Stimulated activated CD4-positive, alpha-beta T cell treated with anti-CD3 and anti-CD28 coated beads, TNF-alpha, amount 100 ng/mL, for 4 hours (primary cell): ENCODE measurements around the gene GALNT10.

Experiments
- DNase-seq, 3 experiments: peaks; one replicate each; pipeline ENCODE4 v3.0.0-alpha.2; 2020; ENCODE audit warnings: low read depth in 3 of 3

Gene GALNT10

GRCh38 chr5:154376481-154376880 lies 185.9 kb downstream of the GALNT10 start:
- DNase-seq: no peak

GRCh38 chr5:154377754-154378533 lies 187.4 kb downstream of the GALNT10 start:
- no peak for DNase-seq

- DNase-seq: no peak
Measured at GRCh38 chr5:154380263-154380662, 189.7 kb downstream of the GALNT10 start.

GRCh38 chr5:154384480-154385235 lies 194.1 kb downstream of the GALNT10 start:
- DNase-seq: no peak

GRCh38 chr5:154385236-154385512 lies 194.6 kb downstream of the GALNT10 start:
- no peak for DNase-seq

- no peak for DNase-seq
Measured at GRCh38 chr5:154386952-154387629, 196.6 kb downstream of the GALNT10 start.

- DNase-seq: no peak
Measured at GRCh38 chr5:154388842-154389241, 198.3 kb downstream of the GALNT10 start.

GRCh38 chr5:154390096-154390495 lies 199.6 kb downstream of the GALNT10 start:
- DNase-seq: no peak

GRCh38 chr5:154390746-154391359 lies 200.3 kb downstream of the GALNT10 start:
- DNase-seq: no peak

GRCh38 chr5:154391788-154392187 lies 201.3 kb downstream of the GALNT10 start:
- no peak for DNase-seq

GRCh38 chr5:154393850-154394249 lies 203.3 kb downstream of the GALNT10 start:
- no peak for DNase-seq

GRCh38 chr5:154394307-154394706 lies 203.8 kb downstream of the GALNT10 start:
- no peak for DNase-seq

- no peak for DNase-seq
Measured at GRCh38 chr5:154395407-154396106, 205.0 kb downstream of the GALNT10 start.

GRCh38 chr5:154396128-154396527 lies 205.6 kb downstream of the GALNT10 start:
- no peak for DNase-seq

- no peak for DNase-seq
Measured at GRCh38 chr5:154397652-154398406, 207.3 kb downstream of the GALNT10 start.

GRCh38 chr5:154400678-154401077 lies 210.1 kb downstream of the GALNT10 start:
- DNase-seq: no peak

- DNase-seq: no peak
Measured at GRCh38 chr5:154401355-154401754, 210.8 kb downstream of the GALNT10 start.

GRCh38 chr5:154401931-154402330 lies 211.4 kb downstream of the GALNT10 start:
- no peak for DNase-seq

- DNase-seq: no peak
Measured at GRCh38 chr5:154402611-154403010, 212.1 kb downstream of the GALNT10 start.

- DNase-seq: no peak
Measured at GRCh38 chr5:154403234-154403633, 212.7 kb downstream of the GALNT10 start.

- no peak for DNase-seq
Measured at GRCh38 chr5:154403776-154404387, 213.3 kb downstream of the GALNT10 start.
